ENCODE measurements around the gene DLG1. TPM values are rescaled to one million over a fixed set of nuclear protein-coding genes. Genes with fewer than 3 reads are reported as not detected.

The DLG1 gene
- total and polyA plus RNA-seq, 9 of the 15 experiments (the other 6 are each of a cell fraction or from before 2014, with no cell fraction given): 9.4 to 63.5 (median 43.6) TPM

DNA sequence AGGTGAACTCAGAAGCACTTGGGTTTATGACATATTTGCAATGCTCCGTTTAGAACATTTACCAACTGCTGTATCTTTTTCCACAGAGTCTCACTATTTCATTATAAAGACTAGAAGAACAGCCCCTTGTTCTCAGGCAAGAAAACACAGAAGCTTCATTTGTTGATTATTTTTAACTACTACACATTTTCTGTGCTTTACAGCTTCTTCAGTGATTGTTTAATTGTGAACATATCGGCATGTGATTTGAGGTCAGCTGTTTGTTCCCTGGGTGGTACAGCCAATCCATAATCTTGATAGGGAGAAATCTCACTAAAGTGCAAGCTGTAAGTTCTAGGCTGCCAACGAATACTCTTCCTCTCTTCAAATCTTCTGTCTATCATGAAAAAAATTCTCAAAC lies 31.0 kb upstream of the DLG1 start:
- BruUV-seq (replicated peaks): no TSS peak
- no peak for ATAC-seq
- 3% methylated on average over 3 of the region's 3 CpGs for WGBS (ENCODE audit: insufficient coverage, low coverage, missing lambda C conversion rate)
- TF ChIP-seq RAD51 (IDR thresholded peaks at IDR 0.05; ENCODE audit: borderline replicate concordance, low read depth): no peak
- TF ChIP-seq LARP7 (IDR thresholded peaks at IDR 0.05): no peak
- TF ChIP-seq SIN3B (IDR thresholded peaks at IDR 0.05; ENCODE audit: low read depth): no peak
- no peak for TF ChIP-seq MCM2 (IDR thresholded peaks at IDR 0.05; ENCODE audit: low read depth)
- TF ChIP-seq NRF1 (conservative IDR thresholded peaks at IDR 0.05 in 1 of 2, IDR thresholded peaks at IDR 0.05 in 1 of 2): no peak
- Histone ChIP-seq H3K9me3 (replicated peaks; ENCODE audit: control insufficient read depth, insufficient read depth, low read depth, low read length) (no peaks in the 10 kb centered on the region), H3K9me1 (ENCODE audit: control insufficient read depth, insufficient read depth, low read length) (no peaks in the 10 kb centered on the region), H2AFZ (ENCODE audit: low read depth, low read length) (no peak overlapping the region), H3K9ac (ENCODE audit: insufficient read depth in 1 of 2, low read depth in 2 of 2, low read length in 2 of 2) (no peak overlapping the region), H3K4me3 (no peak overlapping the region), H4K20me1 (replicated peaks; ENCODE audit: control insufficient read depth, insufficient read depth, low read length) (no peaks in the 10 kb centered on the region), H3K27ac (ENCODE audit: extremely low read depth, low read depth, low read length) (no peak overlapping the region), H3K4me2 (ENCODE audit: insufficient read depth, low read length) (no peak overlapping the region), H3K36me3 (ENCODE audit: control insufficient read depth, insufficient read depth, low read length) (no peaks in the 10 kb centered on the region), H3K79me2 (ENCODE audit: control insufficient read depth, insufficient read depth, low read length) (no peaks in the 10 kb centered on the region), H3K4me1 (replicated peaks in 1 of 2; ENCODE audit: control insufficient read depth in 2 of 2, insufficient read depth in 2 of 2, low read length in 2 of 2) (no peaks in the 10 kb centered on the region; a peak in 1 of 5 replicates), H3K27me3 (ENCODE audit: control insufficient read depth in 2 of 2, insufficient read depth in 2 of 2, low read length in 2 of 2) (no peaks in the 10 kb centered on the region; a peak in 1 of 5 replicates)
- no peak for FAIRE-seq
- in situ Hi-C loops (cut with MboI): no loop called here
- ChIA-PET POLR2A (interaction anchor here (0.5 to 1.1 kb wide), 3 partner anchors 14 to 383 kb away, joined by 3 read pairs; no protein-coding TSS in a partner anchor), CTCF (ENCODE audit: low intra/inter-chr PET ratio) (no interaction called here)
- no peak for DNase-seq (ENCODE audit: extremely low read depth in 1 of 4, low spot score in 3 of 4)
- intact Hi-C loops (cut with micrococcal nuclease): no loop called here

DNA sequence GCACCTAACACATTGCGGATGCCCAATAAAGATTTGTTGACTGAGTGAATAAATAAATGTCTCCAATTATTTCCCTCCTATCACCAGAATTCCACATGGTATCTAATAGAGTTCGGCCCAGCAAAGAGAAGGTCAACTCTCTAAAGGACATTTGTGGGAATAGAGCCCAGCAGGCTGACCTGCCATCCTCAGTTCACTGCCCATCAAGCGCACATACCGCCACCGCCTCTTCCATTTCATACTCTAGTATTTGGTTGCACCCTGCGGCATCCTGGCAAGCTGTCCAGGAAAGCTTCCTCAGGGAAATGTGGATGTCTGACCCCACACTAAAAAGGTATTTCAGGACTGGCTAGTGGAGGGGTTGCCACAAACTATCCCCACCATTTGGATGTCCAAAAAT lies 29.8 kb upstream of the DLG1 start:
- ChIA-PET CTCF (ENCODE audit: low intra/inter-chr PET ratio) (no interaction called here), POLR2A (no interaction called here)
- Histone ChIP-seq H2AFZ (ENCODE audit: low read depth, low read length) (no peak overlapping the region), H3K4me1 (replicated peaks in 1 of 2; ENCODE audit: control insufficient read depth in 2 of 2, insufficient read depth in 2 of 2, low read length in 2 of 2) (no peaks in the 10 kb centered on the region), H3K9me1 (ENCODE audit: control insufficient read depth, insufficient read depth, low read length) (no peaks in the 10 kb centered on the region), H3K27ac (ENCODE audit: extremely low read depth, low read depth, low read length) (no peak overlapping the region), H3K79me2 (ENCODE audit: control insufficient read depth, insufficient read depth, low read length) (no peaks in the 10 kb centered on the region), H3K4me2 (ENCODE audit: insufficient read depth, low read length) (no peak overlapping the region), H3K36me3 (ENCODE audit: control insufficient read depth, insufficient read depth, low read length) (no peaks in the 10 kb centered on the region), H3K4me3 (no peak overlapping the region), H4K20me1 (replicated peaks; ENCODE audit: control insufficient read depth, insufficient read depth, low read length) (no peaks in the 10 kb centered on the region), H3K27me3 (ENCODE audit: control insufficient read depth in 2 of 2, insufficient read depth in 2 of 2, low read length in 2 of 2) (no peaks in the 10 kb centered on the region; a peak in 1 of 5 replicates), H3K9me3 (replicated peaks; ENCODE audit: control insufficient read depth, insufficient read depth, low read depth, low read length) (no peaks in the 10 kb centered on the region), H3K9ac (ENCODE audit: insufficient read depth in 1 of 2, low read depth in 2 of 2, low read length in 2 of 2) (no peak overlapping the region)
- FAIRE-seq (no peak), DNase-seq (ENCODE audit: extremely low read depth in 1 of 4, low spot score in 3 of 4) (no peak), ATAC-seq (no peak)
- 57% methylated on average over 6 of the region's 6 CpGs for WGBS (ENCODE audit: insufficient coverage, low coverage, missing lambda C conversion rate)
- intact Hi-C loops (cut with micrococcal nuclease): no loop called here
- in situ Hi-C loops (cut with MboI): no loop called here
- no peak for TF ChIP-seq GATA2 (CRISPR knock-in tag; IDR thresholded peaks at IDR 0.05)
- TF ChIP-seq NCOA2 (IDR thresholded peaks at IDR 0.05; ENCODE audit: partially characterized antibody in 2 of 2): no peak
- no peak for TF ChIP-seq ZNF586 (CRISPR knock-in tag; conservative IDR thresholded peaks at IDR 0.05)
- no peak for TF ChIP-seq ZKSCAN1 (IDR thresholded peaks at IDR 0.05; ENCODE audit: low read depth, low read length)
- TF ChIP-seq MAFG (tag; conservative IDR thresholded peaks at IDR 0.05): no peak
- TF ChIP-seq RBM39 (optimal IDR thresholded peaks at IDR 0.05; ENCODE audit: low read depth, low read length): no peak
- no peak for TF ChIP-seq PYGO2 (tag; IDR thresholded peaks at IDR 0.05)
- TF ChIP-seq POLR3G (IDR thresholded peaks at IDR 0.05; ENCODE audit: extremely low read depth, insufficient read length, insufficient replicate concordance): no peak
- TF ChIP-seq KAT7 (CRISPR knock-in tag; IDR thresholded peaks at IDR 0.05; ENCODE audit: borderline replicate concordance): no peak
- TF ChIP-seq RNF2 (IDR thresholded peaks at IDR 0.05): no peak
- TF ChIP-seq HNRNPK (IDR thresholded peaks at IDR 0.05; ENCODE audit: low read depth, low read length, poor library complexity, severe bottlenecking): no peak
- no peak for TF ChIP-seq STAT5A (IDR thresholded peaks at IDR 0.05; ENCODE audit: borderline replicate concordance, low read length)
- TF ChIP-seq MLX (CRISPR knock-in tag; conservative IDR thresholded peaks at IDR 0.05): no peak
- BruUV-seq (replicated peaks): no TSS peak
